Loucy (cell line): ENCODE results near the gene BABAM2.

Experiments used
- H2AFZ ChIP-seq: fragments of 200-600 bp; sonication (generic); 2 replicates; pipeline ENCODE4 v1.6.0; 2016; ENCODE audit warnings: antibody characterized with exemption, mild to moderate bottlenecking, low read length, moderate library complexity
- H3F3A ChIP-seq: fragments of 200-600 bp; 2 replicates; pipeline ENCODE4 v1.6.0; 2016; ENCODE audit warnings: antibody characterized with exemption, low read depth, mild to moderate bottlenecking
- H3K27me3 ChIP-seq: fragments of 200-600 bp; sonication (generic); 2 replicates; pipeline ENCODE4 v1.6.1; 2014; ENCODE audit warnings: low read length, mild to moderate bottlenecking; ENCODE audit not compliant: insufficient read depth, poor library complexity, severe bottlenecking
- H3K36me3 ChIP-seq: fragments of 200-600 bp; sonication (generic); 2 replicates; pipeline ENCODE4 v1.6.1; 2016; ENCODE audit warnings: low read length; ENCODE audit not compliant: insufficient read depth
- H3K4me1 ChIP-seq: fragments of 200-600 bp; sonication (generic); 2 replicates; pipeline ENCODE4 v1.5.1; 2014; ENCODE audit warnings: low read length, mild to moderate bottlenecking; ENCODE audit not compliant: insufficient read depth, poor library complexity, severe bottlenecking
- H3K4me2 ChIP-seq: fragments of 200-600 bp; sonication (generic); 2 replicates; pipeline ENCODE4 v1.6.0; 2014; ENCODE audit warnings: antibody characterized with exemption, low read length, low read depth, mild to moderate bottlenecking; ENCODE audit not compliant: poor library complexity, severe bottlenecking
- H3K4me3 ChIP-seq: fragments of 200-600 bp; sonication (generic); 2 replicates; pipeline ENCODE4 v1.5.1; 2014; ENCODE audit warnings: low read length, mild to moderate bottlenecking, mixed read lengths; ENCODE audit not compliant: poor library complexity, severe bottlenecking
- H3K79me2 ChIP-seq: fragments of 200-600 bp; sonication (generic); 2 replicates; pipeline ENCODE4 v1.6.1; 2014; ENCODE audit warnings: low read length; ENCODE audit not compliant: insufficient read depth
- H3K9ac ChIP-seq: fragments of 200-600 bp; sonication (generic); 2 replicates; pipeline ENCODE4 v1.6.0; 2014; ENCODE audit warnings: mild to moderate bottlenecking, low read depth, low read length, moderate library complexity; ENCODE audit not compliant: poor library complexity, severe bottlenecking
- H3K9me2 ChIP-seq: fragments of 200-600 bp; sonication (generic); replicated peaks from 2 replicates; pipeline ENCODE4 v1.6.1; 2016; ENCODE audit warnings: low read depth, low read length, mixed read lengths
- H3K9me3 ChIP-seq: fragments of 200-600 bp; sonication (generic); 2 replicates; pipeline ENCODE4 v1.6.1; 2014; ENCODE audit warnings: mild to moderate bottlenecking, antibody characterized with exemption, low read length, low read depth; ENCODE audit not compliant: insufficient read depth
- H4K20me1 ChIP-seq: fragments of 200-600 bp; sonication (generic); 2 replicates; pipeline ENCODE4 v1.6.0; 2014; ENCODE audit warnings: antibody characterized with exemption, low read length, mild to moderate bottlenecking; ENCODE audit not compliant: insufficient read depth, poor library complexity, severe bottlenecking
- EZH2phosphoT487 ChIP-seq: fragments of 200-600 bp; IDR thresholded peaks from 2 replicates; pipeline ENCODE4 v1.6.1; 2018; ENCODE audit warnings: antibody characterized with exemption, mild to moderate bottlenecking, moderate library complexity, borderline replicate concordance
- TF ChIP-seq, protein P1 (sequence below): fragments of 200-600 bp; sonication (generic); conservative IDR thresholded peaks from 2 replicates; pipeline ENCODE4 v1.5.1; 2014; ENCODE audit warnings: mild to moderate bottlenecking, antibody characterized with exemption, low read length

Gene BABAM2

GRCh38 chr2:28199995-28200679 is 309.6 kb downstream of the BABAM2 start:
- no peaks in the 10 kb centered on the region for H3K79me2 ChIP-seq
- no peaks in the 10 kb centered on the region for H4K20me1 ChIP-seq
- H3K4me3 ChIP-seq, result no peak overlapping the region
- H3K4me1 ChIP-seq, result no peaks in the 10 kb centered on the region
- no peaks in the 10 kb centered on the region for H3K36me3 ChIP-seq
- H2AFZ ChIP-seq, result no peak overlapping the region
- no peak overlapping the region for H3K9ac ChIP-seq
- H3K9me3 ChIP-seq, result no peaks in the 10 kb centered on the region
- H3K27me3 ChIP-seq, result no peaks in the 10 kb centered on the region
- TF ChIP-seq, protein P1, sequence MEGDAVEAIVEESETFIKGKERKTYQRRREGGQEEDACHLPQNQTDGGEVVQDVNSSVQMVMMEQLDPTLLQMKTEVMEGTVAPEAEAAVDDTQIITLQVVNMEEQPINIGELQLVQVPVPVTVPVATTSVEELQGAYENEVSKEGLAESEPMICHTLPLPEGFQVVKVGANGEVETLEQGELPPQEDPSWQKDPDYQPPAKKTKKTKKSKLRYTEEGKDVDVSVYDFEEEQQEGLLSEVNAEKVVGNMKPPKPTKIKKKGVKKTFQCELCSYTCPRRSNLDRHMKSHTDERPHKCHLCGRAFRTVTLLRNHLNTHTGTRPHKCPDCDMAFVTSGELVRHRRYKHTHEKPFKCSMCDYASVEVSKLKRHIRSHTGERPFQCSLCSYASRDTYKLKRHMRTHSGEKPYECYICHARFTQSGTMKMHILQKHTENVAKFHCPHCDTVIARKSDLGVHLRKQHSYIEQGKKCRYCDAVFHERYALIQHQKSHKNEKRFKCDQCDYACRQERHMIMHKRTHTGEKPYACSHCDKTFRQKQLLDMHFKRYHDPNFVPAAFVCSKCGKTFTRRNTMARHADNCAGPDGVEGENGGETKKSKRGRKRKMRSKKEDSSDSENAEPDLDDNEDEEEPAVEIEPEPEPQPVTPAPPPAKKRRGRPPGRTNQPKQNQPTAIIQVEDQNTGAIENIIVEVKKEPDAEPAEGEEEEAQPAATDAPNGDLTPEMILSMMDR, result no peak
- no peak for TF ChIP-seq EZH2phosphoT487
- H3F3A ChIP-seq, result no peaks in the 10 kb centered on the region
- no peaks in the 10 kb centered on the region for H3K9me2 ChIP-seq
- no peak overlapping the region for H3K4me2 ChIP-seq

GRCh38 chr2:28201671-28202180 is 311.2 kb downstream of the BABAM2 start:
- Histone ChIP-seq H2AFZ (no peak overlapping the region), H3K9me3 (no peaks in the 10 kb centered on the region), H3F3A (no peaks in the 10 kb centered on the region), H3K27me3 (no peaks in the 10 kb centered on the region), H3K9ac (no peak overlapping the region), H3K4me3 (no peak overlapping the region), H3K36me3 (no peaks in the 10 kb centered on the region), H3K4me1 (no peaks in the 10 kb centered on the region), H3K4me2 (no peak overlapping the region), H3K79me2 (no peaks in the 10 kb centered on the region), H3K9me2 (no peaks in the 10 kb centered on the region), H4K20me1 (no peaks in the 10 kb centered on the region)
- no peak for TF ChIP-seq EZH2phosphoT487
- TF ChIP-seq, protein P1, result no peak

DNA sequence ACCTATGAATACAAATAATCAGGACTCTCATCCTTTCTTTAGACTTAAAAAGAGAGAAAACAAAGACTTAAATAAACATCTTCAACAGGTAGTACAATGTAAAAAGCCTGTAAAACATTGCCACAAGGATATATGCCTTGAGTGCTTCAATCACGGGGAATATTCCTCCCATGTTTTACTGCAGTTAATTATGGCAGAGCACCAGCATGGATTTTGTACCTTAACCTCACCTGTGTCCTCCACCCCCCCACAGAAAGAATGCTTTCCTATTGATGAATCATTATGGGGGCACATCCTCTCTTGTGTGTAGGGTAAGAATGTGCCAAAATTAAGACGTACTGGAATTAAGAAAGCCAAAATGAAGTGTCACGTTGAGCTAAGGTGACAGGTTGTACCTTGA is 312.2 kb downstream of the BABAM2 start:
- H3K9me2 ChIP-seq, result no peaks in the 10 kb centered on the region
- no peak overlapping the region for H3K4me2 ChIP-seq
- no peak overlapping the region for H3K4me3 ChIP-seq
- H3K79me2 ChIP-seq, result no peaks in the 10 kb centered on the region
- no peak overlapping the region for H3K9ac ChIP-seq
- no peak overlapping the region for H2AFZ ChIP-seq
- no peaks in the 10 kb centered on the region for H3F3A ChIP-seq
- no peaks in the 10 kb centered on the region for H3K36me3 ChIP-seq
- TF ChIP-seq, protein P1, result no peak
- TF ChIP-seq EZH2phosphoT487, result no peak
- no peaks in the 10 kb centered on the region for H4K20me1 ChIP-seq
- H3K4me1 ChIP-seq, result no peaks in the 10 kb centered on the region
- H3K27me3 ChIP-seq, result no peaks in the 10 kb centered on the region
- H3K9me3 ChIP-seq, result no peaks in the 10 kb centered on the region
